Calu3 (cell line): ENCODE results near the gene BIN1. TPM values are rescaled to one million over a fixed set of nuclear protein-coding genes. Genes with fewer than 3 reads are reported as not detected.

Experiments
- BruUV-seq: library from RNA; stranded (reverse); fragments of 400-500 nt; replicated peaks from 2 replicates; lab custom pipeline; 2021; lab: Mats Ljungman, UMichigan
- CTCF ChIA-PET: fragments of 300-600 bp; sonication (Branson Sonifier 250); formaldehyde crosslinking; loops from one replicate; lab custom pipeline; 2022; ENCODE audit warnings: antibody characterized with exemption; lab: Charles Lee
- DNase-seq: peaks from one replicate; pipeline ENCODE4 v3.0.0; 2022
- H3K27ac Mint-ChIP-seq: one replicate; pipeline ENCODE4 v1.8.0; 2022; ENCODE audit warnings: mixed read lengths; ENCODE audit not compliant: unreplicated experiment
- H3K27me3 Mint-ChIP-seq: one replicate; pipeline ENCODE4 v1.8.0; 2022; ENCODE audit warnings: mixed read lengths; ENCODE audit not compliant: unreplicated experiment
- H3K36me3 Mint-ChIP-seq: one replicate; pipeline ENCODE4 v1.8.0; 2022; ENCODE audit warnings: mild to moderate bottlenecking, moderate library complexity, mixed read lengths; ENCODE audit not compliant: insufficient read depth, unreplicated experiment
- H3K4me1 Mint-ChIP-seq: one replicate; pipeline ENCODE4 v1.8.0; 2022; ENCODE audit warnings: mild to moderate bottlenecking, low read depth, mixed read lengths; ENCODE audit not compliant: unreplicated experiment
- H3K4me3 Mint-ChIP-seq: one replicate; pipeline ENCODE4 v1.8.0; 2022; ENCODE audit warnings: mild to moderate bottlenecking, low read depth, moderate library complexity, mixed read lengths; ENCODE audit not compliant: unreplicated experiment
- H3K9me3 Mint-ChIP-seq: one replicate; pipeline ENCODE4 v1.8.0; 2022; ENCODE audit warnings: low read depth, mixed read lengths; ENCODE audit not compliant: unreplicated experiment
- CTCF ChIP-seq: fragments of 200-600 bp; IDR thresholded peaks from one replicate; pipeline ENCODE4 v1.8.0; 2022; ENCODE audit warnings: antibody characterized with exemption; ENCODE audit not compliant: unreplicated experiment
- intact Hi-C: fragments of 100-400 bp; cut with micrococcal nuclease; formaldehyde crosslinking; loops from one replicate; pipeline ENCODE4 v1.10.0; 2022; ENCODE audit not compliant: unreplicated experiment
- total RNA-seq: library from RNA; stranded (reverse); gene quantifications from 2 replicates; pipeline ENCODE4 v1.2.3, GENCODE V29; 2022

The BIN1 gene
- total RNA-seq, 1 experiment from 2014 or later = 52.8 TPM

GRCh38 chr2:127142663-127143630 is 36.0 kb upstream of the BIN1 start:
- H3K27me3 Mint-ChIP-seq = no peaks in the 10 kb centered on the region
- intact Hi-C loops = no loop called here
- no peaks in the 10 kb centered on the region for H3K4me1 Mint-ChIP-seq
- no peak for TF ChIP-seq CTCF
- CTCF ChIA-PET = interaction anchor here (0.6 kb wide), 1 partner anchor 1458 kb away, joined by 5 read pairs; no protein-coding TSS in a partner anchor
- H3K36me3 Mint-ChIP-seq = no peaks in the 10 kb centered on the region
- no peak overlapping the region for H3K27ac Mint-ChIP-seq
- DNase-seq = no peak
- no peak overlapping the region for H3K4me3 Mint-ChIP-seq
- peaks cover 3% of the 10 kb centered on the region for H3K9me3 Mint-ChIP-seq
- no TSS peak for BruUV-seq

- no TSS peak for BruUV-seq
Measured at GRCh38 chr2:127140538-127140937, 33.6 kb upstream of the BIN1 start.

GRCh38 chr2:127139766-127140165 is 32.8 kb upstream of the BIN1 start:
- no peak for TF ChIP-seq CTCF
- Mint-ChIP-seq H3K4me3 (no peak overlapping the region), H3K4me1 (no peaks in the 10 kb centered on the region), H3K27me3 (no peaks in the 10 kb centered on the region), H3K27ac (no peak overlapping the region), H3K9me3 (peaks cover 3% of the 10 kb centered on the region), H3K36me3 (no peaks in the 10 kb centered on the region)
- BruUV-seq = no TSS peak
- CTCF ChIA-PET = no interaction called here
- intact Hi-C loops = no loop called here
- no peak for DNase-seq

More at GRCh38 chr2:127140538-127140937, 33.6 kb upstream of the BIN1 start:
- Mint-ChIP-seq H3K4me3 (no peak overlapping the region), H3K27me3 (no peaks in the 10 kb centered on the region), H3K4me1 (no peaks in the 10 kb centered on the region), H3K9me3 (peaks cover 3% of the 10 kb centered on the region), H3K36me3 (no peaks in the 10 kb centered on the region), H3K27ac (no peak overlapping the region)
- no peak for DNase-seq
- CTCF ChIA-PET = no interaction called here
- no peak for TF ChIP-seq CTCF
- intact Hi-C loops = no loop called here

GRCh38 chr2:127138281-127138680 is 31.3 kb upstream of the BIN1 start:
- H3K4me1 Mint-ChIP-seq = no peaks in the 10 kb centered on the region
- no peak overlapping the region for H3K27ac Mint-ChIP-seq
- H3K4me3 Mint-ChIP-seq = no peak overlapping the region
- no peaks in the 10 kb centered on the region for H3K27me3 Mint-ChIP-seq
- CTCF ChIA-PET = no interaction called here
- no peak for TF ChIP-seq CTCF
- intact Hi-C loops = no loop called here
- H3K36me3 Mint-ChIP-seq = no peaks in the 10 kb centered on the region
- BruUV-seq = no TSS peak
- DNase-seq = no peak
- peaks cover 3% of the 10 kb centered on the region for H3K9me3 Mint-ChIP-seq
